HFFc6 (cell line): ENCODE results near the gene GRK1. TPM values are rescaled to one million over a fixed set of nuclear protein-coding genes. Genes with fewer than 3 reads are reported as not detected.

Experiments
- DNase-seq: peaks from one replicate; pipeline ENCODE4 v3.0.0-alpha.2; 2018
- H3K27ac Mint-ChIP-seq: 2 replicates; pipeline ENCODE4 v1.8.0; 2020; ENCODE audit warnings: mild to moderate bottlenecking, mixed read lengths
- H3K27me3 Mint-ChIP-seq: 2 replicates; pipeline ENCODE4 v1.8.0; 2021; ENCODE audit warnings: mild to moderate bottlenecking, moderate library complexity, mixed read lengths; ENCODE audit not compliant: insufficient read depth
- H3K36me3 Mint-ChIP-seq: 2 replicates; pipeline ENCODE4 v1.8.0; 2021; ENCODE audit warnings: low read depth, mixed read lengths
- H3K4me1 Mint-ChIP-seq: 2 replicates; pipeline ENCODE4 v1.8.0; 2020; ENCODE audit warnings: low read depth, mixed read lengths
- H3K4me3 Mint-ChIP-seq: 2 replicates; pipeline ENCODE4 v1.8.0; 2020; ENCODE audit warnings: mild to moderate bottlenecking, moderate library complexity, mixed read lengths
- H3K9me3 Mint-ChIP-seq: 2 replicates; pipeline ENCODE4 v1.8.0; 2020; ENCODE audit warnings: mild to moderate bottlenecking, mixed read lengths
- total RNA-seq, 6 experiments: library from RNA; stranded (reverse); fragmentation: NEBNext Ultra II Directional; extraction: Animal tissue kit (Norgen Biotek cat#: 25700); gene quantifications; 2 replicates in 1 of 6; 3 replicates in 5 of 6; pipeline ENCODE4 v1.2.3, GENCODE V29; 2021
- TF ChIP-seq, protein P1 (sequence below): fragments of 200-600 bp; sonication (generic); IDR thresholded peaks from 2 replicates; pipeline ENCODE4 v1.5.0; 2021; ENCODE audit warnings: antibody characterized with exemption, mild to moderate bottlenecking

The GRK1 gene
- total RNA-seq, 6 experiments from 2014 or later, result not detected

DNA sequence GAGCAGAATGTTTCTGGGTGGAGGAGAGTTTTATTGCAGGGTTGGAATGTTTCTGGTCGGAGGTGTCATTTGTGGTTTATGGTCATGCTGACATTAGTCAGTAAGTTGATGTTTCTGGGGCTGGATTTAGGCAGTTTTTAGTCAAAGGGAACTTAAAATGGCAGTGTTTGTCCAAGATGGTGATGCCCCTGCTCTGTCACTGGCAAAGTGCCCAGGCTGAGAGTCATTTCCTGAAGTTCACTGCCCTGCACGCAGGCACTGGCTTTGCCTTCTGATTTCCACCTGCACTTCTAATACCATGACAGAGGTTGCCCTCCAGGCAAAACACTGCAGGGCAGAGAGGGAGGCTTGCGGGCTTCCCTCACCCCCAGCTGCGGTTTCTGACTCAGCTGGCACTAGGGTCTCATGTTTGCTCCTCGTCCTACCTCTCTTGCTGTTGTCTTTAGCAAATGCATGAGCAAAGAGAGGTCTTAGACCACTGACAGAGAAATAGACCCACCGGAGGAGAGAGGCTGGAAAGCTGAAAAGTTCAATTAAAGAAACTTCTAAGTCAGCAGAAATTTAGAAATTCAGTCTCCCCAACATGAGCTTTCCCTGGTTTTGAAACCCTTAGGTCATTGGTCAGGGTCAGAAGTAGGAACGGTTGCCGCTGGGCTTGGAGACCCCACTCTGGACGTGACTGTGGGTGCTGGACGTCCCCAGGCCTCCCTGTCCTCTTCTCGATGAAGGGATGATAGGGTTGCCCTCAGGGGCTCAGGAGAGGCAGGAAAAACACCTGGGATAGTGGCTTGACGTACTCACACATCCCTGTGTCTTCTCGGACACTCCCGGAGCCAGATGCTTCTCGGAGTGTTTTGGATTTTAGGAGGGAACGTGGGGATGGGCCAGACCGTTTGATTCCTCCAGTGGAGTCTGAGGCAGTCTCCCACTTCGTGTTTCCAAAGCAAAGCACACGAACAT, 118.3 kb downstream of the GRK1 start:
- DNase-seq, result peak; percentile 97
- Mint-ChIP-seq H3K4me3 (peak overlapping the region; percentile 6; the same call in 1 of the 2 replicates), H3K36me3 (no peaks in the 10 kb centered on the region), H3K27me3 (peaks cover 2% of the 10 kb centered on the region), H3K27ac (peak overlapping the region; percentile 30), H3K9me3 (no peaks in the 10 kb centered on the region), H3K4me1 (no peaks in the 10 kb centered on the region; the same call in 1 of the 2 replicates)
- TF ChIP-seq, protein P1, sequence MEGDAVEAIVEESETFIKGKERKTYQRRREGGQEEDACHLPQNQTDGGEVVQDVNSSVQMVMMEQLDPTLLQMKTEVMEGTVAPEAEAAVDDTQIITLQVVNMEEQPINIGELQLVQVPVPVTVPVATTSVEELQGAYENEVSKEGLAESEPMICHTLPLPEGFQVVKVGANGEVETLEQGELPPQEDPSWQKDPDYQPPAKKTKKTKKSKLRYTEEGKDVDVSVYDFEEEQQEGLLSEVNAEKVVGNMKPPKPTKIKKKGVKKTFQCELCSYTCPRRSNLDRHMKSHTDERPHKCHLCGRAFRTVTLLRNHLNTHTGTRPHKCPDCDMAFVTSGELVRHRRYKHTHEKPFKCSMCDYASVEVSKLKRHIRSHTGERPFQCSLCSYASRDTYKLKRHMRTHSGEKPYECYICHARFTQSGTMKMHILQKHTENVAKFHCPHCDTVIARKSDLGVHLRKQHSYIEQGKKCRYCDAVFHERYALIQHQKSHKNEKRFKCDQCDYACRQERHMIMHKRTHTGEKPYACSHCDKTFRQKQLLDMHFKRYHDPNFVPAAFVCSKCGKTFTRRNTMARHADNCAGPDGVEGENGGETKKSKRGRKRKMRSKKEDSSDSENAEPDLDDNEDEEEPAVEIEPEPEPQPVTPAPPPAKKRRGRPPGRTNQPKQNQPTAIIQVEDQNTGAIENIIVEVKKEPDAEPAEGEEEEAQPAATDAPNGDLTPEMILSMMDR, result no peak

DNA sequence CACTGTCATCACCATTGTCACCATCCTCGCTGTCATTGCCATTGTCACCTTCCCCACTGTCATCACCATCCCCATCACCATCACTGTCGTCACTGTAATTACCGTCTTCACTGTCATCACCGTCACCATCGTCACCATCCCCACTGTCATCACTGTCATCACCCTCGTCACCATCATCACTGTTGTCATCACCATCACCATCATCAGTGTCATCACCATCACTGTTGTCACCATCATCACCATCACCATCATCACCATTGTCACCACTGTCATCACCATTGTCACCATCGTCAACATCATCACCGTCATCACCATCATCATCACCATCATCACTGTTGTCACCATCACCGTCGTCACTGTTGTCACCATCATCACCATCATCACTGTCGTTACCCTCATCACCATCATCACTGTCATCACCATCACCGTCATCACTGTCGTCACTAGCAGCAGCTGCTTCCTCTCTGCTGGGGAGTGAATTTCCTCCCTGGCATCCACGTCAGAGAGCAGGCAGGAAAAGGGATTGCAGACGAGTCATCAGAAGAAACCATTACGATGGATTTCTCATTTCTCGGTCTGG, 119.3 kb downstream of the GRK1 start:
- Mint-ChIP-seq H3K27ac (no peak overlapping the region), H3K27me3 (peaks cover 2% of the 10 kb centered on the region), H3K4me1 (no peaks in the 10 kb centered on the region; the same call in 1 of the 2 replicates), H3K4me3 (no peak overlapping the region), H3K36me3 (no peaks in the 10 kb centered on the region), H3K9me3 (no peaks in the 10 kb centered on the region)
- peak; percentile 71 for DNase-seq
- TF ChIP-seq, protein P1, result no peak

Other genes with a start within 250 kb of the GRK1 start
- gene ADPRHL1, start 213.7 kb upstream of the GRK1 start, total RNA-seq, result 1 to 10 TPM; 1.0 to 2.0 (median 1.5) TPM
- gene DCUN1D2, start 176.5 kb upstream of the GRK1 start, total RNA-seq, result 1 to 10 TPM; 7.6 to 9.3 (median 9.0) TPM
- gene TFDP1, start 82.5 kb upstream of the GRK1 start, total RNA-seq, result 100 to 1,000 TPM; 121 to 155 (median 150) TPM
- gene ATP4B, start 9.0 kb upstream of the GRK1 start, total RNA-seq, result not detected
- gene TMEM255B, start 92.0 kb downstream of the GRK1 start, total RNA-seq, result 10 to 100 TPM in 1 of 6 experiments, 1 to 10 TPM in 5; 8.2 to 10.3 (median 9.1) TPM
- 100 to 1,000 TPM; 669 to 813 (median 715) TPM for gene GAS6, start 196.9 kb downstream of the GRK1 start, total RNA-seq